Panc1 (cell line): ENCODE data around the gene SEMA4B.

Experiments used
- POLR2AphosphoS5 ChIP-seq: IDR thresholded peaks from 2 replicates; pipeline ENCODE4 v1.6.1; 2012; ENCODE audit warnings: mild to moderate bottlenecking, low read depth, low read length, moderate library complexity
- SIN3A ChIP-seq: IDR thresholded peaks from 2 replicates; pipeline ENCODE4 v1.6.1; 2012; ENCODE audit warnings: low read depth, mild to moderate bottlenecking, low read length, moderate library complexity, borderline replicate concordance; ENCODE audit not compliant: insufficient read depth
- TCF7L2 ChIP-seq: IDR thresholded peaks from 2 replicates; pipeline ENCODE4 v1.6.1; 2011; ENCODE audit warnings: mild to moderate bottlenecking, low read depth, low read length, inconsistent platforms
- TF ChIP-seq, protein P1 (sequence below): fragments of 450-650 bp; IDR thresholded peaks from 2 replicates; pipeline ENCODE4 v1.5.1; 2017; ENCODE audit warnings: mild to moderate bottlenecking
- TF ChIP-seq, protein P2 (sequence below), 2 experiments: IDR thresholded peaks; 2 replicates each; pipeline ENCODE4 v1.6.1; 2011 to 2012; ENCODE audit warnings: low read depth in 2 of 2, control low read depth in 1 of 2, low read length in 1 of 2, mild to moderate bottlenecking in 1 of 2, moderate library complexity in 1 of 2; ENCODE audit not compliant: insufficient read depth in 1 of 2

DNA sequence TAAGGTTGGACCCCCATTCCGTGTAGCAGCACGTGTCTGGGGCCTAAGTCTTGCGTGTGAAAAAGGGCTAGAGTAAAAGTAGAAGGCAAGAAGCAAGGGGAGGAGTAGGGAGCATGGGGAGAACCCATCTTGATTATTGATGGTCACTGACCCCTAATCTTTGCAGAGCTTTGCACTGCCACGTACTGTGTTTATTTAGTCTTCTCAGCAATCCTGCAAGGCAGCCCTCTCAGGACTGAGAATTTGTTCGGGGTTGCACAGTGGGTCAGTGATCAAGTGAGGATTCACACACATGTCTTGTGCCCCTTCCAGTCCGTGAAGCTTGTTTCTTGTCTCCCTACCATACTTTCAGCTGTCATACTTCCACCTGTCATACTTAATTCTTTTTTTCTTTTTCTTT is 7.2 kb downstream of the SEMA4B start:
- TF ChIP-seq POLR2AphosphoS5 (peak; percentile 78), SIN3A (no peak), TCF7L2 (no peak)
- TF ChIP-seq, protein P1, sequence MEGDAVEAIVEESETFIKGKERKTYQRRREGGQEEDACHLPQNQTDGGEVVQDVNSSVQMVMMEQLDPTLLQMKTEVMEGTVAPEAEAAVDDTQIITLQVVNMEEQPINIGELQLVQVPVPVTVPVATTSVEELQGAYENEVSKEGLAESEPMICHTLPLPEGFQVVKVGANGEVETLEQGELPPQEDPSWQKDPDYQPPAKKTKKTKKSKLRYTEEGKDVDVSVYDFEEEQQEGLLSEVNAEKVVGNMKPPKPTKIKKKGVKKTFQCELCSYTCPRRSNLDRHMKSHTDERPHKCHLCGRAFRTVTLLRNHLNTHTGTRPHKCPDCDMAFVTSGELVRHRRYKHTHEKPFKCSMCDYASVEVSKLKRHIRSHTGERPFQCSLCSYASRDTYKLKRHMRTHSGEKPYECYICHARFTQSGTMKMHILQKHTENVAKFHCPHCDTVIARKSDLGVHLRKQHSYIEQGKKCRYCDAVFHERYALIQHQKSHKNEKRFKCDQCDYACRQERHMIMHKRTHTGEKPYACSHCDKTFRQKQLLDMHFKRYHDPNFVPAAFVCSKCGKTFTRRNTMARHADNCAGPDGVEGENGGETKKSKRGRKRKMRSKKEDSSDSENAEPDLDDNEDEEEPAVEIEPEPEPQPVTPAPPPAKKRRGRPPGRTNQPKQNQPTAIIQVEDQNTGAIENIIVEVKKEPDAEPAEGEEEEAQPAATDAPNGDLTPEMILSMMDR, result no peak
- TF ChIP-seq, protein P2, sequence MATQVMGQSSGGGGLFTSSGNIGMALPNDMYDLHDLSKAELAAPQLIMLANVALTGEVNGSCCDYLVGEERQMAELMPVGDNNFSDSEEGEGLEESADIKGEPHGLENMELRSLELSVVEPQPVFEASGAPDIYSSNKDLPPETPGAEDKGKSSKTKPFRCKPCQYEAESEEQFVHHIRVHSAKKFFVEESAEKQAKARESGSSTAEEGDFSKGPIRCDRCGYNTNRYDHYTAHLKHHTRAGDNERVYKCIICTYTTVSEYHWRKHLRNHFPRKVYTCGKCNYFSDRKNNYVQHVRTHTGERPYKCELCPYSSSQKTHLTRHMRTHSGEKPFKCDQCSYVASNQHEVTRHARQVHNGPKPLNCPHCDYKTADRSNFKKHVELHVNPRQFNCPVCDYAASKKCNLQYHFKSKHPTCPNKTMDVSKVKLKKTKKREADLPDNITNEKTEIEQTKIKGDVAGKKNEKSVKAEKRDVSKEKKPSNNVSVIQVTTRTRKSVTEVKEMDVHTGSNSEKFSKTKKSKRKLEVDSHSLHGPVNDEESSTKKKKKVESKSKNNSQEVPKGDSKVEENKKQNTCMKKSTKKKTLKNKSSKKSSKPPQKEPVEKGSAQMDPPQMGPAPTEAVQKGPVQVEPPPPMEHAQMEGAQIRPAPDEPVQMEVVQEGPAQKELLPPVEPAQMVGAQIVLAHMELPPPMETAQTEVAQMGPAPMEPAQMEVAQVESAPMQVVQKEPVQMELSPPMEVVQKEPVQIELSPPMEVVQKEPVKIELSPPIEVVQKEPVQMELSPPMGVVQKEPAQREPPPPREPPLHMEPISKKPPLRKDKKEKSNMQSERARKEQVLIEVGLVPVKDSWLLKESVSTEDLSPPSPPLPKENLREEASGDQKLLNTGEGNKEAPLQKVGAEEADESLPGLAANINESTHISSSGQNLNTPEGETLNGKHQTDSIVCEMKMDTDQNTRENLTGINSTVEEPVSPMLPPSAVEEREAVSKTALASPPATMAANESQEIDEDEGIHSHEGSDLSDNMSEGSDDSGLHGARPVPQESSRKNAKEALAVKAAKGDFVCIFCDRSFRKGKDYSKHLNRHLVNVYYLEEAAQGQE (IDR thresholded peaks at IDR 0.05; ENCODE audit: insufficient read depth in 1 of 2, low read depth in 2 of 2, low read length in 1 of 2), result no peak
